Stimulated activated CD4-positive, alpha-beta T cell treated with anti-CD3 and anti-CD28 coated beads, Interleukin-12 subunit alpha, Interleukin-12 subunit beta, amount 100 ng/mL, for 48 hours (primary cell): ENCODE results near the gene STYK1.
A peak's percentile ranks its signal among the peaks of the same experiment; 100 is the strongest.
"Not testable (repeated sequence)": the region's sequence is repeated elsewhere in the genome, so short reads cannot be mapped to it uniquely, and the experiment has no call there.

Experiments
- DNase-seq, 3 donors: peaks; one replicate each; pipeline ENCODE4 v3.0.0-alpha.2; 2020; ENCODE audit warnings: low read depth in 2 of 3, low spot score in 1 of 3

STYK1 gene

GRCh38 chr12:10621278-10621677, 52.6 kb downstream of the STYK1 start:
- no peak for DNase-seq

GRCh38 chr12:10620078-10620779, 53.6 kb downstream of the STYK1 start:
- no peak for DNase-seq

DNA sequence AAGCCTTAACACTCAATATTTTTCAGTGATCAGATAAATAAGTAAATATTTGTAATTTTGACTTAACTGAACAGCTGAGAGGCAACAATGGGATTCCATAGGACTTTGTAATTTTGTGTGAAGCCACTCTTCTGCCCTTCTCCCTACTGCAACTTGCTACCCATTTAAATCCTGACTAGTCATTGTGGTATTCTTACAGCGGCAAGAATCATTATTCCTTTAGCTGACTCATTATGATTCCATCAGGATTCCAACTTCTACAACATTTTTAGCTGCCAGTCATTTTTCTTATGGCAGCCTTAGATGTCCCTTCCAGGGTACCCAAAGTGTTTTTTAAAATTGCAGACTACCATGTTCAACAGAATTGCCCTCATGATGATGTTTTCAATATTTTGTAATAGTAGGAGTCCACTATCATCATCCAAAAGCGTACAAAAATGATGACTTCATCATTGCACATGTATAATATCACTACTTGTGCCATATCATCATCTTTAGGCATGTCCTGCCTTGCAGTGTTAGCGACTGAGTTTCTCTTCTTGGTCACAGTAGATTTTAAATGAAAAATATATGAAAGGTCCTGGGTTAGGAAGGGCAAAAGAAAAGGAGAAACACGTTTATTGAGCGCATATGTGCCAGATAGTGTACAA, 55.4 kb downstream of the STYK1 start:
- no peak for DNase-seq

DNA sequence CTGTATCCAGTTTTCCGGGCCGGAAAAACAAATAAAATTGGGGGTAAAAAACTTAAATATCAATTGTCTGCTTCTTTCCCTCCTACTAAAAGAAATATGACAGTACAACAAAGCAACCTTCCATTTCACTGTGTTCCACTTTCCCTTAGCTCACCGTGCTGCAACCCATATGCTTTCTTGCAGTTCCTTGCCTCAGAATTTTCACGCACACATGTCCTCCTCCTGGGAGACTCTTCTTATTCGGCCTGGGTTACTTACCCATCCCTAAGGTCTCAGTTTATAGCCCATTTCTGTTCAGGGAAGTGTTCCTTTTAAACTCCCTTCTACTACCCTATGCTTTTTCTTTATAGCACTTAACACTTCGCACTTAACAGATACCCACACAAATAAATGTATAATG, 56.0 kb downstream of the STYK1 start:
- no peak for DNase-seq

- DNase-seq: no peak
These were observed 58.3 kb downstream of the STYK1 start for GRCh38 chr12:10615532-10615931.

GRCh38 chr12:10614056-10614370, 59.8 kb downstream of the STYK1 start:
- no peak for DNase-seq

- peak; percentile 95 to 100 (median 97) for DNase-seq
These were observed 60.4 kb downstream of the STYK1 start, which contains the start of gene MAGOHB for GRCh38 chr12:10613349-10614055. TSS of gene MAGOHB (minus strand) at chr12:10613609. CDS start at chr12:10613532, 77 bp downstream.

GRCh38 chr12:10612984-10613348, 60.9 kb downstream of the STYK1 start:
- no peak for DNase-seq

DNA sequence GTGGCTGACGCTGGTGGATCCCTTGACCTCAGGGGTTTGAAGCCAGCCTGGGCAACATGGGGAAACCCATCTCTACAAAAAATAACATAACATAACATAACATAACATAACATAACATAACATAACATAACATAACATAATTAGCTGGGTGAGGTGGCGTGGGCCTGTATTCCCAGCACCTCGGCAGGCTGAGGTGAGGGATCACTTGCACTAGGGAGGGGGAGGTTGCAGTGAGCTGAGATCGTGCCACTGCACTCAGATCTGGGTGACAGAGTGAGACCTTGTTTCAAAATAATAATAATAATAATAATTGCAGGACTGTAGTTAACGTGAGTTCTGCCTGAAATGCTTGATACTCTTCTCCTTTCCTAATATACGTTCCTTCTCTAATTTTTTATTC, 61.7 kb downstream of the STYK1 start:
- no peak for DNase-seq

- DNase-seq: not testable (repeated sequence)
These were observed 62.6 kb downstream of the STYK1 start for GRCh38 chr12:10611258-10611657.

- no peak for DNase-seq
These were observed 63.7 kb downstream of the STYK1 start for GRCh38 chr12:10610188-10610587.

- DNase-seq: no peak
These were observed 65.9 kb downstream of the STYK1 start for GRCh38 chr12:10607885-10608458.

GRCh38 chr12:10601860-10602259, 72.0 kb downstream of the STYK1 start:
- no peak for DNase-seq

DNA sequence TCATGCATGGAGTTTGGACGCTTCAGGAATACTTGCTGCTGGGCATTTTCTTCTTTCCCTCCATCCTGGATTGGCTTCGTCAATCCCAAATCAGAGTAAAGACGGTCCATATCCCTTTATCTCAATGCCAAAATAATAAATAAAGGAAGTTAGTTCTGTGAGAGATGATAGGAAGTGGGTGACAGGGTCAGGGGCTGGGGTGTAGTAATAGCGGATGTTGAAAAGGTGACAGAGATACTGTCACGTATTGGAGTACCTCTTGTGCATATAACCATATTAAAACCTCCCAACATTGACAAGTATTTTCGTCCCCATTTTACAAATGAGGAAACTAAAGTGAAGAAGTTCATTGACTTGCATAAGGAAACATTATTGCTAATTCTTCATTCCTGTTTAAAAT, 72.9 kb downstream of the STYK1 start:
- DNase-seq: no peak

- no peak for DNase-seq
These were observed 78.0 kb downstream of the STYK1 start for GRCh38 chr12:10595881-10596280.

- DNase-seq: no peak
These were observed 82.9 kb downstream of the STYK1 start for GRCh38 chr12:10590966-10591365.

- DNase-seq: no peak
These were observed 89.4 kb downstream of the STYK1 start for GRCh38 chr12:10584415-10584814.

DNA sequence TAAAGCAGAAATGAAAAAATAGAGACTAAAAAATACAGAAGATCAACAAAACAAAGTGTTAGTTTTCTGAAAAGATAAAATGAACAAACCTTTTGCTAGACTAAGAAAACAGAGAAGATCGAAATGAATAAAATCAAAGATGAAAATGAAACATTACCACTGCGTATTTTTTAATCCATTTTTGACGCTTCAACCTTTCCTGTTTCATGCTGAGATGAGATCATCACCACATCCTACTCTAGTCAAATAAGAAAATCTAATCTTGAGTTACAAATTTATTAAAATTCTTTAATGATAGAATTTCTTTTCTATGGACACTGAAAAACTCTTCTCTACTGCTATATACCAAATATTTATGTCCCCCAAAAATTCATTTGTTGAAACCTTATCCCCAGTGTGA, 91.1 kb downstream of the STYK1 start:
- DNase-seq: no peak

DNA sequence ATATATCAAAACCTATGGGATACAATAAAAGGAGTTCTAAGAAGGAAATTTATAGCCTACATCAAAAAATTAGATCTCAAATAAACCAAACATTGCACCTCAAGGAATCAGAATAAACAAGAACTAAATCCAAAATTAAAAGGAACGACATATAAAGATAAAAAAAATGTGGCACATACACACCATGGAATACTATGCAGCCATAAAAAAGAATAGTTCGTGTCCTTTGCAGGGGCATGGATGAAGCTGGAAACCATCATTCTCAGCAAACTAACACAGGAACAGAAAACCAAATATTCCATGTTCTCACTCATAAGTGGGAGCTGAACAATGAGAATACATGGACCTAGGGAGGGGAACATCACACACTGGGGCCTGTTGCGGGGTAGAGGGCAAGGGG, 91.7 kb downstream of the STYK1 start:
- not testable (repeated sequence) for DNase-seq

GRCh38 chr12:10574307-10574706, 99.5 kb downstream of the STYK1 start:
- no peak for DNase-seq

GRCh38 chr12:10572021-10572490, 101.8 kb downstream of the STYK1 start:
- not testable (repeated sequence) for DNase-seq

GRCh38 chr12:10571141-10571540, 102.7 kb downstream of the STYK1 start:
- DNase-seq: no peak
